K562 (cell line): ENCODE measurements around the gene OPN5. TPM values are rescaled to one million over a fixed set of nuclear protein-coding genes. Genes with fewer than 3 reads are reported as not detected.

Source experiments
- ATAC-seq: fragments of 200-7000 bp; cut with Tn5 transposase; 3 replicates; pipeline ENCODE4 v1.9.1; 2020; ENCODE audit warnings: moderate library complexity
- BruUV-seq: library from RNA; stranded (reverse); fragments of 400-500 nt; replicated peaks from 2 replicates; lab custom pipeline; 2021; lab: Mats Ljungman, UMichigan
- CTCF ChIA-PET: fragments of 300-600 bp; formaldehyde crosslinking; extraction: SDS; loops from one replicate; lab custom pipeline; 2021; ENCODE audit warnings: low intra/inter-chr PET ratio; lab: Yijun Ruan, JAX
- POLR2A ChIA-PET: fragments of 300-600, 350-650 bp; sonication (Branson Sonifier 250); formaldehyde crosslinking; extraction: SDS; loops from one replicate; lab custom pipeline; 2021; ENCODE audit warnings: antibody characterized with exemption, inconsistent platforms; lab: Yijun Ruan, JAX
- DNase-seq, 4 experiments: peaks; one replicate each; pipeline versions ENCODE4 v3.0.0 to v3.0.0-alpha.2; 2011 to 2018; ENCODE audit warnings: low spot score in 3 of 4, mixed read lengths in 3 of 4; ENCODE audit errors: extremely low read depth in 1 of 4
- FAIRE-seq: peaks from 2 replicates; lab custom pipeline; 2011; peaks lifted over from hg19 to GRCh38; lab: Jason Lieb, UNC
- H2AFZ ChIP-seq: 2 replicates; pipeline ENCODE4 v1.6.0; 2011; ENCODE audit warnings: low read depth, low read length, control low read depth, inconsistent platforms
- H3K27ac ChIP-seq: fragments of 200-600 bp; 3 replicates; pipeline ENCODE4 v1.8.0; 2011; ENCODE audit warnings: low read depth, mild to moderate bottlenecking, control low read depth, inconsistent platforms, low read length, moderate library complexity, mixed read lengths; ENCODE audit errors: extremely low read depth
- H3K27me3 ChIP-seq, 2 experiments: fragments of 300-600 bp in 1 of 2; 2 replicates in 1 of 2; 3 replicates in 1 of 2; pipeline versions ENCODE4 v1.6.0 to v1.8.0; 2011; ENCODE audit warnings: inconsistent platforms in 2 of 2, low read length in 2 of 2, mild to moderate bottlenecking in 1 of 2, mixed read lengths in 1 of 2, moderate library complexity in 1 of 2; ENCODE audit not compliant: control insufficient read depth in 2 of 2, insufficient read depth in 2 of 2
- H3K36me3 ChIP-seq: fragments of 300-600 bp; 3 replicates; pipeline ENCODE4 v1.8.0; 2011; ENCODE audit warnings: mild to moderate bottlenecking, low read length, inconsistent platforms; ENCODE audit not compliant: control insufficient read depth, insufficient read depth
- H3K4me1 ChIP-seq, 2 experiments: fragments of 200-600 bp in 1 of 2; replicated peaks in 1 of 2; 2 replicates in 1 of 2; 3 replicates in 1 of 2; pipeline versions ENCODE4 v1.5.1 to v1.8.0; 2011; ENCODE audit warnings: inconsistent platforms in 2 of 2, low read length in 2 of 2, mild to moderate bottlenecking in 1 of 2, mixed read lengths in 1 of 2, moderate library complexity in 1 of 2; ENCODE audit not compliant: control insufficient read depth in 2 of 2, insufficient read depth in 2 of 2
- H3K4me2 ChIP-seq: 2 replicates; pipeline ENCODE4 v1.6.1; 2011; ENCODE audit warnings: low read length, control low read depth, inconsistent platforms, mixed read lengths; ENCODE audit not compliant: insufficient read depth
- H3K4me3 ChIP-seq: fragments of 200-600 bp; sonication (generic), shearing (Covaris generic); 2 replicates; pipeline ENCODE4 v1.5.1; 2016; ENCODE audit warnings: control low read depth, inconsistent platforms
- H3K79me2 ChIP-seq: fragments of 200-600 bp; 3 replicates; pipeline ENCODE4 v1.8.0; 2011; ENCODE audit warnings: low read length, inconsistent platforms; ENCODE audit not compliant: control insufficient read depth, insufficient read depth
- H3K9ac ChIP-seq, 2 experiments: 2 replicates each; pipeline versions ENCODE4 v1.6.0 to v1.6.1; 2011; ENCODE audit warnings: low read depth in 2 of 2, low read length in 2 of 2, control low read depth in 1 of 2, inconsistent platforms in 1 of 2, mild to moderate bottlenecking in 1 of 2, mixed read lengths in 1 of 2; ENCODE audit not compliant: insufficient read depth in 1 of 2
- H3K9me1 ChIP-seq: one replicate; pipeline ENCODE4 v1.6.0; 2011; ENCODE audit warnings: inconsistent platforms, mild to moderate bottlenecking, low read length, moderate library complexity; ENCODE audit not compliant: control insufficient read depth, insufficient read depth
- H3K9me3 ChIP-seq: replicated peaks from 2 replicates; pipeline ENCODE4 v1.5.1; 2011; ENCODE audit warnings: low read depth, low read length, inconsistent platforms; ENCODE audit not compliant: control insufficient read depth, insufficient read depth
- H4K20me1 ChIP-seq: replicated peaks from 2 replicates; pipeline ENCODE4 v1.6.1; 2011; ENCODE audit warnings: low read length, inconsistent platforms, mixed read lengths; ENCODE audit not compliant: control insufficient read depth, insufficient read depth
- CTCF ChIP-seq, 3 experiments: IDR thresholded peaks in 2 of 3; conservative IDR thresholded peaks in 1 of 3; 2 replicates each; pipeline ENCODE4 v1.5.1; 2011 to 2012; ENCODE audit warnings: low read length in 3 of 3, mild to moderate bottlenecking in 3 of 3, control low read depth in 2 of 3, improper control_type of control experiment in 1 of 3, inconsistent platforms in 1 of 3, low read depth in 1 of 3, mixed read lengths in 1 of 3, moderate library complexity in 1 of 3; ENCODE audit not compliant: insufficient read depth in 2 of 3
- ZNF124 ChIP-seq: sonication (generic); formaldehyde crosslinking; IDR thresholded peaks from 2 replicates; pipeline ENCODE4 v1.8.1; 2022; ENCODE audit warnings: missing genetic modification reagents
- WGBS: fragments of 100-300 bp; shearing (Covaris generic); methylation state at CpG from one replicate; pipeline ENCODE4 v1.1.6; 2016; ENCODE audit warnings: low coverage, mixed read lengths; ENCODE audit not compliant: insufficient coverage; ENCODE audit errors: missing lambda C conversion rate; 5-methylcytosine and 5-hydroxymethylcytosine counted together
- in situ Hi-C: fragments of 300-500 bp; cut with MboI; formaldehyde crosslinking; loops from 4 replicates; pipeline ENCODE4 v1.15.0; 2018; ENCODE audit warnings: inconsistent platforms, mixed read lengths
- intact Hi-C: fragments of 100-400 bp; cut with micrococcal nuclease; formaldehyde crosslinking; loops from 2 replicates; pipeline ENCODE4 v1.14.2; 2022
- polyA plus RNA-seq, 8 experiments: library from polyadenylated mRNA; depleted of rRNA in 4 of 8; stranded (reverse) in 5 of 8; unstranded in 3 of 8; fragments of >200 nt; fragmentation: Nextera tagmentation in 2 of 8; fragmentation: Illumina TruSeq in 1 of 8; extraction: Ambion mirVana in 2 of 8; extraction: Trizol in 1 of 8; gene quantifications; 2 replicates each; pipeline versions ENCODE4 v1.2.1 to v1.2.3, GENCODE V29; 2011 to 2014; ENCODE audit warnings: inconsistent platforms in 1 of 8, missing spikeins in 1 of 8
- total RNA-seq, 7 experiments: library from RNA; depleted of rRNA in 6 of 7; stranded (reverse); fragments of >200 nt in 6 of 7; fragmentation: Illumina TruSeq in 2 of 7; extraction: Trizol in 2 of 7; gene quantifications; 2 replicates each; pipeline versions ENCODE4 v1.2.1 to v1.2.3, GENCODE V29; 2011 to 2021; ENCODE audit warnings: low replicate concordance in 1 of 7

Gene OPN5
- total and polyA plus RNA-seq, 9 of the 15 experiments (the other 6 are each of a cell fraction or from before 2014, with no cell fraction given), result not detected

GRCh38 chr6:47810885-47811284 is 29.1 kb downstream of the OPN5 start:
- WGBS, result 0% methylated on average over 3 of the region's 3 CpGs

More at GRCh38 chr6:47810885-47811284, 29.1 kb downstream of the OPN5 start:
- no peaks in the 10 kb centered on the region for H3K4me1 ChIP-seq
- H4K20me1 ChIP-seq, result no peaks in the 10 kb centered on the region
- H3K27me3 ChIP-seq, result no peaks in the 10 kb centered on the region
- in situ Hi-C loops (no loop called here), intact Hi-C loops (no loop called here)
- H3K27ac ChIP-seq, result no peak overlapping the region
- FAIRE-seq (no peak), DNase-seq (no peak), ATAC-seq (peak; percentile 68; the same call in 2 of the 3 replicates)
- H3K9me1 ChIP-seq, result no peaks in the 10 kb centered on the region
- TF ChIP-seq ZNF124 (no peak), CTCF (IDR thresholded peaks at IDR 0.05 in 2 of 3, conservative IDR thresholded peaks at IDR 0.05 in 1 of 3; ENCODE audit: insufficient read depth in 2 of 3, low read depth in 1 of 3, low read length in 3 of 3) (0 out of 6 replicates have a peak, but pooled peaks of 1 of the 3 experiments have one; percentile 13)
- H3K4me2 ChIP-seq, result no peak overlapping the region
- H3K36me3 ChIP-seq, result no peaks in the 10 kb centered on the region
- no peak overlapping the region for H2AFZ ChIP-seq
- no peaks in the 10 kb centered on the region for H3K79me2 ChIP-seq
- ChIA-PET CTCF (no interaction called here), POLR2A (no interaction called here)
- no peak overlapping the region for H3K4me3 ChIP-seq
- H3K9ac ChIP-seq, result no peak overlapping the region
- no TSS peak for BruUV-seq
- no peaks in the 10 kb centered on the region for H3K9me3 ChIP-seq
